Peyer's patch (tissue), 4 donors: Measurements from ENCODE around the gene VSTM5.

Experiments used
- CTCF ChIP-seq, 6 experiments: fragments of 450-650 bp in 4 of 6; fragments of 200-600 bp in 2 of 6; sonication (generic) in 1 of 6; IDR thresholded peaks; one replicate each; pipeline ENCODE4 v1.5.1; 2017 to 2019; ENCODE audit warnings: antibody characterized with exemption in 6 of 6, mild to moderate bottlenecking in 3 of 6, moderate library complexity in 1 of 6
- POLR2A ChIP-seq, 2 donors: fragments of 450-650 bp; IDR thresholded peaks; one replicate each; pipeline ENCODE4 v1.5.1; 2017; ENCODE audit warnings: antibody characterized with exemption in 2 of 2, mild to moderate bottlenecking in 2 of 2, moderate library complexity in 2 of 2

GRCh38 chr11:93858121-93858775 is 7.8 kb upstream of the VSTM5 start:
- no peak for TF ChIP-seq CTCF (IDR thresholded peaks at IDR 0.05)
- no peak for TF ChIP-seq POLR2A (IDR thresholded peaks at IDR 0.05)
